Panc1 (cell line): ENCODE measurements around the gene ACACA.

Source experiments
- POLR2AphosphoS5 ChIP-seq: IDR thresholded peaks from 2 replicates; pipeline ENCODE4 v1.6.1; 2012; ENCODE audit warnings: mild to moderate bottlenecking, low read depth, low read length, moderate library complexity
- SIN3A ChIP-seq: IDR thresholded peaks from 2 replicates; pipeline ENCODE4 v1.6.1; 2012; ENCODE audit warnings: low read depth, mild to moderate bottlenecking, low read length, moderate library complexity, borderline replicate concordance; ENCODE audit not compliant: insufficient read depth
- TF ChIP-seq, protein P1 (sequence below): fragments of 450-650 bp; IDR thresholded peaks from 2 replicates; pipeline ENCODE4 v1.5.1; 2017; ENCODE audit warnings: mild to moderate bottlenecking
- TF ChIP-seq, protein P2 (sequence below), 2 experiments: IDR thresholded peaks; 2 replicates each; pipeline ENCODE4 v1.6.1; 2011 to 2012; ENCODE audit warnings: low read depth in 2 of 2, control low read depth in 1 of 2, low read length in 1 of 2, mild to moderate bottlenecking in 1 of 2, moderate library complexity in 1 of 2; ENCODE audit not compliant: insufficient read depth in 1 of 2

DNA sequence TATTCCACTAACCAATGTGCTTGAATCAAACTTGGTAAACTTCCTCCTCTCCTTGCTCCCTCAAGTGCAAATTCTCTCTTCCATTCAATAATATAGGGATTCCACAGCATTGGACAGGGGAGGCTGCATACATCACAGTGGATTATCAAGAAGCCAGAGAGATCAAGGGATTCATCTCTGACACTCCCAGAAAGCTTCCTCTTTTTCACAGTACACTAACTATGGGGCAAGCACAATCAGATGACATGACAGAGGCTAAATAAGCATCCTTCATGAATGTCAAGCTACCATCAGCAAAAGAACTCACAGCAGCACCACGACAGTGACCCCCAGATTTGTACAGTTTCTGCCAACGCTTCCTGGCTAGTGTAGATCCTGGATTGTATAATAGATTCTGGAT lies 209.3 kb downstream of the ACACA start:
- TF ChIP-seq, protein P1, sequence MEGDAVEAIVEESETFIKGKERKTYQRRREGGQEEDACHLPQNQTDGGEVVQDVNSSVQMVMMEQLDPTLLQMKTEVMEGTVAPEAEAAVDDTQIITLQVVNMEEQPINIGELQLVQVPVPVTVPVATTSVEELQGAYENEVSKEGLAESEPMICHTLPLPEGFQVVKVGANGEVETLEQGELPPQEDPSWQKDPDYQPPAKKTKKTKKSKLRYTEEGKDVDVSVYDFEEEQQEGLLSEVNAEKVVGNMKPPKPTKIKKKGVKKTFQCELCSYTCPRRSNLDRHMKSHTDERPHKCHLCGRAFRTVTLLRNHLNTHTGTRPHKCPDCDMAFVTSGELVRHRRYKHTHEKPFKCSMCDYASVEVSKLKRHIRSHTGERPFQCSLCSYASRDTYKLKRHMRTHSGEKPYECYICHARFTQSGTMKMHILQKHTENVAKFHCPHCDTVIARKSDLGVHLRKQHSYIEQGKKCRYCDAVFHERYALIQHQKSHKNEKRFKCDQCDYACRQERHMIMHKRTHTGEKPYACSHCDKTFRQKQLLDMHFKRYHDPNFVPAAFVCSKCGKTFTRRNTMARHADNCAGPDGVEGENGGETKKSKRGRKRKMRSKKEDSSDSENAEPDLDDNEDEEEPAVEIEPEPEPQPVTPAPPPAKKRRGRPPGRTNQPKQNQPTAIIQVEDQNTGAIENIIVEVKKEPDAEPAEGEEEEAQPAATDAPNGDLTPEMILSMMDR = no peak
- TF ChIP-seq POLR2AphosphoS5 (no peak), SIN3A (no peak)
- TF ChIP-seq, protein P2, sequence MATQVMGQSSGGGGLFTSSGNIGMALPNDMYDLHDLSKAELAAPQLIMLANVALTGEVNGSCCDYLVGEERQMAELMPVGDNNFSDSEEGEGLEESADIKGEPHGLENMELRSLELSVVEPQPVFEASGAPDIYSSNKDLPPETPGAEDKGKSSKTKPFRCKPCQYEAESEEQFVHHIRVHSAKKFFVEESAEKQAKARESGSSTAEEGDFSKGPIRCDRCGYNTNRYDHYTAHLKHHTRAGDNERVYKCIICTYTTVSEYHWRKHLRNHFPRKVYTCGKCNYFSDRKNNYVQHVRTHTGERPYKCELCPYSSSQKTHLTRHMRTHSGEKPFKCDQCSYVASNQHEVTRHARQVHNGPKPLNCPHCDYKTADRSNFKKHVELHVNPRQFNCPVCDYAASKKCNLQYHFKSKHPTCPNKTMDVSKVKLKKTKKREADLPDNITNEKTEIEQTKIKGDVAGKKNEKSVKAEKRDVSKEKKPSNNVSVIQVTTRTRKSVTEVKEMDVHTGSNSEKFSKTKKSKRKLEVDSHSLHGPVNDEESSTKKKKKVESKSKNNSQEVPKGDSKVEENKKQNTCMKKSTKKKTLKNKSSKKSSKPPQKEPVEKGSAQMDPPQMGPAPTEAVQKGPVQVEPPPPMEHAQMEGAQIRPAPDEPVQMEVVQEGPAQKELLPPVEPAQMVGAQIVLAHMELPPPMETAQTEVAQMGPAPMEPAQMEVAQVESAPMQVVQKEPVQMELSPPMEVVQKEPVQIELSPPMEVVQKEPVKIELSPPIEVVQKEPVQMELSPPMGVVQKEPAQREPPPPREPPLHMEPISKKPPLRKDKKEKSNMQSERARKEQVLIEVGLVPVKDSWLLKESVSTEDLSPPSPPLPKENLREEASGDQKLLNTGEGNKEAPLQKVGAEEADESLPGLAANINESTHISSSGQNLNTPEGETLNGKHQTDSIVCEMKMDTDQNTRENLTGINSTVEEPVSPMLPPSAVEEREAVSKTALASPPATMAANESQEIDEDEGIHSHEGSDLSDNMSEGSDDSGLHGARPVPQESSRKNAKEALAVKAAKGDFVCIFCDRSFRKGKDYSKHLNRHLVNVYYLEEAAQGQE (IDR thresholded peaks at IDR 0.05; ENCODE audit: insufficient read depth in 1 of 2, low read depth in 2 of 2, low read length in 1 of 2) = no peak
